SW480 (cell line): ENCODE results near the gene CSH2.
"Not testable (repeated sequence)": the region's sequence is repeated elsewhere in the genome, so short reads cannot be mapped to it uniquely, and the experiment has no call there.

Experiments used
- DNase-seq: peaks from one replicate; pipeline ENCODE4 v3.0.0-alpha.2; 2016; ENCODE audit warnings: low spot score

CSH2 gene

GRCh38 chr17:63896524-63897354 is 23.3 kb upstream of the CSH2 start, which contains the start of gene CSH1:
Gene CSH1, minus strand, starts transcription at chr17:63896574. Its CDS starts 63 bp downstream, at chr17:63896511.
- not testable (repeated sequence) for DNase-seq

GRCh38 chr17:63894821-63895220 is 21.3 kb upstream of the CSH2 start:
- not testable (repeated sequence) for DNase-seq

GRCh38 chr17:63894021-63894420 is 20.5 kb upstream of the CSH2 start:
- not testable (repeated sequence) for DNase-seq

- DNase-seq = peak; percentile 22
These were observed 19.0 kb upstream of the CSH2 start for GRCh38 chr17:63892316-63893037.

GRCh38 chr17:63889026-63889848 is 15.8 kb upstream of the CSH2 start:
- not testable (repeated sequence) for DNase-seq

GRCh38 chr17:63885119-63885518 is 11.6 kb upstream of the CSH2 start:
- DNase-seq = not testable (repeated sequence)

GRCh38 chr17:63882626-63883126 is 9.2 kb upstream of the CSH2 start:
- DNase-seq = not testable (repeated sequence)

GRCh38 chr17:63881935-63882601 is 8.6 kb upstream of the CSH2 start, which contains the start of gene GH2:
Gene GH2, minus strand, starts transcription at chr17:63881944. Its CDS starts 143 bp downstream, at chr17:63881801.
- DNase-seq = peak; percentile 33

GRCh38 chr17:63881337-63881736 is 7.9 kb upstream of the CSH2 start:
- DNase-seq = not testable (repeated sequence)

- no peak for DNase-seq
These were observed 7.2 kb upstream of the CSH2 start for GRCh38 chr17:63880706-63881105.

- DNase-seq = not testable (repeated sequence)
These were observed 4.9 kb upstream of the CSH2 start for GRCh38 chr17:63878413-63878812.

GRCh38 chr17:63874693-63875092 is 1.2 kb upstream of the CSH2 start:
- not testable (repeated sequence) for DNase-seq

GRCh38 chr17:63874061-63874626 is 667 bp upstream of the CSH2 start:
- not testable (repeated sequence) for DNase-seq

- not testable (repeated sequence) for DNase-seq
These were observed 1.7 kb downstream of the CSH2 start for GRCh38 chr17:63871646-63872365.

GRCh38 chr17:63870292-63870665 is 3.2 kb downstream of the CSH2 start:
- not testable (repeated sequence) for DNase-seq

GRCh38 chr17:63869491-63870291 is 3.8 kb downstream of the CSH2 start:
- not testable (repeated sequence) for DNase-seq

GRCh38 chr17:63866625-63867024 is 6.9 kb downstream of the CSH2 start:
- not testable (repeated sequence) for DNase-seq

GRCh38 chr17:63859257-63859656 is 14.2 kb downstream of the CSH2 start:
- no peak for DNase-seq

GRCh38 chr17:63856425-63856824 is 17.1 kb downstream of the CSH2 start:
- not testable (repeated sequence) for DNase-seq
